Hepatocyte (in vitro differentiated cells): ENCODE results near the gene ARMC3.

ENCODE experiments used
- EZH2 ChIP-seq: fragments of 200-600 bp; sonication (generic); IDR thresholded peaks from 2 replicates; pipeline ENCODE4 v1.6.1; 2016; ENCODE audit warnings: antibody characterized with exemption, mild to moderate bottlenecking, borderline replicate concordance
- EZH2phosphoT487 ChIP-seq: fragments of 200-600 bp; sonication (generic); IDR thresholded peaks from one replicate; pipeline ENCODE4 v1.6.1; 2018; ENCODE audit warnings: antibody characterized with exemption, mild to moderate bottlenecking, low read depth, moderate library complexity; ENCODE audit not compliant: unreplicated experiment, severe bottlenecking
- TF ChIP-seq, protein P1 (sequence below): fragments of 200-600 bp; sonication (generic); IDR thresholded peaks from 2 replicates; pipeline ENCODE4 v1.5.1; 2016; ENCODE audit warnings: antibody characterized with exemption, mild to moderate bottlenecking; ENCODE audit not compliant: poor library complexity

DNA sequence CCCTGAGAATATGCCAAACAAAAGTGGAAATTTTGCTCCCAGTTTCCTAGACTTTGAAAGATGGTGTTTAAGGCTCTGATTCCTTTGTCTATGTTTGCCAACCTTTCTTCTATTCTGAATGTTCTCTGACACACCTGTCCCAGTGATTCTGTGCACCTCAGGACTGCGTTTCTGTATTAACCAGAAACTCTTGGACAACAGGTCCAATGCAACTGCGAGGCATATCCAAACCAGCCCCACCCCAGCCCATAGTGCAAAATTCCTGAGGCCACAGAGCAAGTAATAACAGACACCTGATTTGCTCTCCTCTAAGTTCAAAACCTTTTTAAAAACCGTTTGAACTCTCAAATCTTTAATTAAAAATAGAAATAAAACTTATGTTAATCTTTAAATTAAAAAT is 130.5 kb downstream of the ARMC3 start:
- TF ChIP-seq, protein P1, sequence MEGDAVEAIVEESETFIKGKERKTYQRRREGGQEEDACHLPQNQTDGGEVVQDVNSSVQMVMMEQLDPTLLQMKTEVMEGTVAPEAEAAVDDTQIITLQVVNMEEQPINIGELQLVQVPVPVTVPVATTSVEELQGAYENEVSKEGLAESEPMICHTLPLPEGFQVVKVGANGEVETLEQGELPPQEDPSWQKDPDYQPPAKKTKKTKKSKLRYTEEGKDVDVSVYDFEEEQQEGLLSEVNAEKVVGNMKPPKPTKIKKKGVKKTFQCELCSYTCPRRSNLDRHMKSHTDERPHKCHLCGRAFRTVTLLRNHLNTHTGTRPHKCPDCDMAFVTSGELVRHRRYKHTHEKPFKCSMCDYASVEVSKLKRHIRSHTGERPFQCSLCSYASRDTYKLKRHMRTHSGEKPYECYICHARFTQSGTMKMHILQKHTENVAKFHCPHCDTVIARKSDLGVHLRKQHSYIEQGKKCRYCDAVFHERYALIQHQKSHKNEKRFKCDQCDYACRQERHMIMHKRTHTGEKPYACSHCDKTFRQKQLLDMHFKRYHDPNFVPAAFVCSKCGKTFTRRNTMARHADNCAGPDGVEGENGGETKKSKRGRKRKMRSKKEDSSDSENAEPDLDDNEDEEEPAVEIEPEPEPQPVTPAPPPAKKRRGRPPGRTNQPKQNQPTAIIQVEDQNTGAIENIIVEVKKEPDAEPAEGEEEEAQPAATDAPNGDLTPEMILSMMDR, result no peak
- TF ChIP-seq EZH2 (no peak), EZH2phosphoT487 (no peak)
